ENCODE measurements around the gene RABGAP1L. TPM values are rescaled to one million over a fixed set of nuclear protein-coding genes. Genes with fewer than 3 reads are reported as not detected.

Gene RABGAP1L
- total RNA-seq, 4 donors from 2014 or later, result 42.4 to 74.5 (median 49.1) TPM

DNA sequence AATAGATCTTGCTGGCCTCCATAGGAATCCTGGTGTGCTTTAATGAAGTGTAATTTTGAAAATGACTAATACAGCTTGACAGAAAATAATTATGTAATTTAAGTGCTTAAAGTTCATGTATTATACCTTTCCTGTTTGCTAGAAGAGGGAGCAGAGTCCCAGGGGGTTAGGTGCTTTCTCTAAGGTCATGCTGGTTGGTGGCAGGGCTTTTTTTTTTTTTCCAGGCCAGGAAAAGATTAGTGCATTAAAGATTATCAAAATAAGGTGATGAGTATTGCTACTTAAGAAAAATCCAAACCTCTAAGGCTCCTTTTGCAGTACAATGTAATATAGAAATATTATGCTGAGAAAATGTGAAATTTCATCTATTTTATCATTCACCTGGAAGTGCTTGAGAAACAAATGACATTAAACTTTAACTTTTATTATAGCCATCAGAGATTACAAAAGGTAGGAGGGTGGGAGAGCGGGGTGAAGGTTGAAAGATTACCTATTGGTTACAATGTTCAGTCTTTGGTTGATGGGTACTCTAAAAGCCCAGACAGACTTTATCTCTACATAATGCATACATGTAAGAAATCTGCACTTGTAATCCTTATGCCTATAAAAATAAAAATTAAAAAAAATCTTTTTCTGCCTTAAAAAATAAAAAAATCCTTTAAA lies 110.8 kb downstream of the RABGAP1L start:
- TF ChIP-seq, protein P1, sequence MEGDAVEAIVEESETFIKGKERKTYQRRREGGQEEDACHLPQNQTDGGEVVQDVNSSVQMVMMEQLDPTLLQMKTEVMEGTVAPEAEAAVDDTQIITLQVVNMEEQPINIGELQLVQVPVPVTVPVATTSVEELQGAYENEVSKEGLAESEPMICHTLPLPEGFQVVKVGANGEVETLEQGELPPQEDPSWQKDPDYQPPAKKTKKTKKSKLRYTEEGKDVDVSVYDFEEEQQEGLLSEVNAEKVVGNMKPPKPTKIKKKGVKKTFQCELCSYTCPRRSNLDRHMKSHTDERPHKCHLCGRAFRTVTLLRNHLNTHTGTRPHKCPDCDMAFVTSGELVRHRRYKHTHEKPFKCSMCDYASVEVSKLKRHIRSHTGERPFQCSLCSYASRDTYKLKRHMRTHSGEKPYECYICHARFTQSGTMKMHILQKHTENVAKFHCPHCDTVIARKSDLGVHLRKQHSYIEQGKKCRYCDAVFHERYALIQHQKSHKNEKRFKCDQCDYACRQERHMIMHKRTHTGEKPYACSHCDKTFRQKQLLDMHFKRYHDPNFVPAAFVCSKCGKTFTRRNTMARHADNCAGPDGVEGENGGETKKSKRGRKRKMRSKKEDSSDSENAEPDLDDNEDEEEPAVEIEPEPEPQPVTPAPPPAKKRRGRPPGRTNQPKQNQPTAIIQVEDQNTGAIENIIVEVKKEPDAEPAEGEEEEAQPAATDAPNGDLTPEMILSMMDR (IDR thresholded peaks at IDR 0.05), result no peak
- TF ChIP-seq POLR2A (IDR thresholded peaks at IDR 0.05) (no peak), EP300 (IDR thresholded peaks at IDR 0.05) (no peak)

DNA sequence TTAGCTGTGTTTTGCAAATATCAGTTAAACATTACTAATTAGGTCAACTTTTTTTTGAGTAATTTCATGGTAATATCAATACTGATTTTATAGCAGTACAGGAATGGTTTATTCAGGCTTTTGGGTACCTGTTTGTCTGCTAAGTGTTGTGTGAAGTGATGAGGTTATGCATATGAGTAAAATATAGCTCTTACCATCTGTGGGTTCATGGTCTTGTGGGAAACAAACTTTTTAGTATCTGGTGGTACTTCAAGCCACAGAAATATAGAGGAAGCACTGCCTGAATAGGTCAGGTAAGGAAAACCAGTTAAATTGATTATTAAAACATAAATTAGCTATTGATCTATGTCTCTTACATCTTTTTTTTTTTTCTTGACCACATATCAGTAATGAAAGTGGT lies 113.9 kb downstream of the RABGAP1L start:
- no peak for DNase-seq (ENCODE audit: low spot score in 2 of 2)
- TF ChIP-seq EP300 (IDR thresholded peaks at IDR 0.05), result no peak
- TF ChIP-seq POLR2A (IDR thresholded peaks at IDR 0.05), result no peak
- TF ChIP-seq, protein P1 (IDR thresholded peaks at IDR 0.05), result no peak
- no peaks in the 10 kb centered on the region for H3K4me1 ChIP-seq
- no peak overlapping the region for H3K4me3 ChIP-seq
- no peaks in the 10 kb centered on the region for H3K36me3 ChIP-seq
- H3K9me3 ChIP-seq, result no peaks in the 10 kb centered on the region
- no peaks in the 10 kb centered on the region for H3K27me3 ChIP-seq
- no peak overlapping the region for H3K27ac ChIP-seq

More for the DNA sequence above, 110.8 kb downstream of the RABGAP1L start:
- DNase-seq (ENCODE audit: low spot score in 2 of 2), result no peak
- Histone ChIP-seq H3K4me1 (peaks cover 0 to 4% (median 0%) of the 10 kb centered on the region in 4 donors), H3K27ac (no peak overlapping the region), H3K4me3 (no peak overlapping the region), H3K36me3 (no peaks in the 10 kb centered on the region), H3K9me3 (no peaks in the 10 kb centered on the region), H3K27me3 (no peaks in the 10 kb centered on the region)
- WGBS, 2 donors, result 94 to 100% methylated on average over 1 of the region's 1 CpG

DNA sequence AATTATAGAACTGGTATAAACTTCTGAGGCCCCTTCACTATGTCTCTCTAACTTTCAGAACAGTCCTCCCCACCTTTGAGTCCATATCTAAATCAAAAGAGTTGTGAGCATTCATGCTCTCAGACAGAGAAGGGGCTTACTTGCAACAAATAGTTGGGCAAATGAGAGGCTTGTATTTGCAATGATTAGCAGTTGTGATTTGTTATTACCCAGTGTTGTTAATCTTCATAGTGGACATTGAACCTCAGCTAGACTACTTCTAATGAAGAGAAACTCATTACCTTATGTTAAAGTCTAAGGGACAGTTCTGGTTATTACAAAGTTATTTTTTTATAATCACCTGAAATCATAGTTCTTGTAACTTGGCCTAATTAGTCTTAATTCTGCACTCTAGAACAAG lies 114.5 kb downstream of the RABGAP1L start:
- Histone ChIP-seq H3K36me3 (no peaks in the 10 kb centered on the region), H3K9me3 (no peaks in the 10 kb centered on the region), H3K27ac (no peak overlapping the region), H3K4me1 (no peaks in the 10 kb centered on the region), H3K27me3 (no peaks in the 10 kb centered on the region), H3K4me3 (no peak overlapping the region)
- no peak for TF ChIP-seq POLR2A (IDR thresholded peaks at IDR 0.05)
- no peak for TF ChIP-seq EP300 (IDR thresholded peaks at IDR 0.05)
- TF ChIP-seq, protein P1 (IDR thresholded peaks at IDR 0.05), result no peak
- DNase-seq (ENCODE audit: low spot score in 2 of 2), result no peak

DNA sequence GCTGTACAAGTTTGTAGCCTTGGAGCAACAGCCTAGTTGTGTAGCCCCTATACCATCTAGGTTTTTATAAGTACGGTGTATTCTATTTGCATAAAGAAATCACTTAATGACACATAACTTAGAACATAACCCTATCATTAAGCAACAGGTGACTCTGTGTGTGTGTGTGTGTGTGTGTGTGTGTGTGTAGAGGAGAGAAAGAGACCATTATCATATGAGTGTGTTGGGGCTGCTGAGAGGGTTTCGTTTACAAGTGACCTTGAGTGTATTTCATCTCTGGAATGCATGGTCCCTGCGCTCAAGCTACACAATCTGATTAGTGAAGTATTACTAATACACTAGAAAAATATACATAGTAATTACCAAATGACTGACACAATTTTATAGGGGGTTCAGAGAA lies 115.1 kb downstream of the RABGAP1L start:
- Histone ChIP-seq H3K27ac (no peak overlapping the region), H3K4me3 (no peak overlapping the region), H3K27me3 (no peaks in the 10 kb centered on the region), H3K4me1 (no peaks in the 10 kb centered on the region), H3K9me3 (no peaks in the 10 kb centered on the region), H3K36me3 (no peaks in the 10 kb centered on the region)
- no peak for TF ChIP-seq POLR2A (IDR thresholded peaks at IDR 0.05)
- TF ChIP-seq, protein P1 (IDR thresholded peaks at IDR 0.05), result no peak
- no peak for TF ChIP-seq EP300 (IDR thresholded peaks at IDR 0.05)
- no peak for DNase-seq (ENCODE audit: low spot score in 2 of 2)
- 81 to 88% methylated on average over 3 of the region's 3 CpGs for WGBS, 2 donors

DNA sequence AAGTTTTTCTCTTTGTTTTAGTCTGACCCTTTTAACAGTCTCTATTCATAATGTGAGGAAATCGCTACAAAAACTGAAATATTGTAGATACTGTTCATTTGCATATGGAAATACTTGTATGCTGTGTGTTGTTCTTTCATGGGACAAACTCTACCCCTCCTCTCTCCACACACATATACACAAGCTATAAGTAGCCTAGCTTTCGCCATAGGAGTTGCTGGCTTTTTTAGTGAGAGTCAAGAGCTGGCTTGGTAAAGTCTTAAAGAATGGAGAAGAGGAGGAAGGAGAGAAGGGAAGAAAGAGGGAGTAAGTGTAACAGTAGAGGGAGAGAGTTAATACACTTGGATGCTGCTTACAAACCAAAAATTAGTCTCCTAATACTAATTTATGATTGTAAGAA lies 115.6 kb downstream of the RABGAP1L start:
- DNase-seq (ENCODE audit: low spot score in 2 of 2), result no peak
- no peaks in the 10 kb centered on the region for H3K9me3 ChIP-seq
- H3K4me3 ChIP-seq, result no peak overlapping the region
- no peak overlapping the region for H3K27ac ChIP-seq
- TF ChIP-seq POLR2A (IDR thresholded peaks at IDR 0.05), result no peak
- TF ChIP-seq, protein P1 (IDR thresholded peaks at IDR 0.05), result no peak
- TF ChIP-seq EP300 (IDR thresholded peaks at IDR 0.05), result no peak
- peaks cover 0 to under 1% (median 0%) of the 10 kb centered on the region in 3 donors for H3K36me3 ChIP-seq
- 92 to 95% methylated on average over 2 of the region's 2 CpGs for WGBS, 2 donors
- no peaks in the 10 kb centered on the region for H3K4me1 ChIP-seq
- H3K27me3 ChIP-seq, result no peaks in the 10 kb centered on the region
